ENCODE data around the gene TMC3.

TMC3 gene

GRCh38 chr15:81309647-81310450 lies 64.2 kb downstream of the TMC3 start:
- Mint-ChIP-seq H3K36me3 (peaks cover 72% of the 10 kb centered on the region), H3K4me3 (no peak overlapping the region), H3K4me1 (peaks cover 77% of the 10 kb centered on the region), H3K27me3 (no peaks in the 10 kb centered on the region), H3K9me3 (no peaks in the 10 kb centered on the region), H3K27ac (peak overlapping the region; percentile 96)
- ATAC-seq = no peak

GRCh38 chr15:81308260-81308659 lies 65.8 kb downstream of the TMC3 start:
- no peak overlapping the region for H3K27ac Mint-ChIP-seq
- no peaks in the 10 kb centered on the region for H3K27me3 Mint-ChIP-seq
- peaks cover 79% of the 10 kb centered on the region for H3K4me1 Mint-ChIP-seq
- no peak for ATAC-seq
- peaks cover 79% of the 10 kb centered on the region for H3K36me3 Mint-ChIP-seq
- no peaks in the 10 kb centered on the region for H3K9me3 Mint-ChIP-seq
- H3K4me3 Mint-ChIP-seq = no peak overlapping the region

GRCh38 chr15:81304226-81304625 lies 69.8 kb downstream of the TMC3 start:
- H3K27me3 Mint-ChIP-seq = no peaks in the 10 kb centered on the region
- peak overlapping the region; percentile 97 for H3K4me3 Mint-ChIP-seq
- no peak for ATAC-seq
- H3K9me3 Mint-ChIP-seq = no peaks in the 10 kb centered on the region
- H3K27ac Mint-ChIP-seq = peak overlapping the region; percentile 88
- peaks cover 84% of the 10 kb centered on the region for H3K4me1 Mint-ChIP-seq
- peaks cover 92% of the 10 kb centered on the region for H3K36me3 Mint-ChIP-seq

- ATAC-seq = no peak
- Mint-ChIP-seq H3K36me3 (peaks cover 92% of the 10 kb centered on the region), H3K4me3 (peak overlapping the region; percentile 97), H3K4me1 (peaks cover 89% of the 10 kb centered on the region), H3K9me3 (no peaks in the 10 kb centered on the region), H3K27ac (peak overlapping the region; percentile 88), H3K27me3 (no peaks in the 10 kb centered on the region)
These were observed 70.5 kb downstream of the TMC3 start for GRCh38 chr15:81303244-81304225.

GRCh38 chr15:81302701-81303109 lies 71.3 kb downstream of the TMC3 start:
- Mint-ChIP-seq H3K36me3 (peaks cover 94% of the 10 kb centered on the region), H3K27me3 (no peaks in the 10 kb centered on the region), H3K4me1 (peaks cover 94% of the 10 kb centered on the region), H3K27ac (peak overlapping the region; percentile 88), H3K4me3 (peak overlapping the region; percentile 97), H3K9me3 (no peaks in the 10 kb centered on the region)
- peak; percentile 78 for ATAC-seq

GRCh38 chr15:81301815-81302399 lies 72.1 kb downstream of the TMC3 start:
- peaks cover 95% of the 10 kb centered on the region for H3K36me3 Mint-ChIP-seq
- ATAC-seq = peak; percentile 94
- peak overlapping the region; percentile 88 for H3K27ac Mint-ChIP-seq
- H3K4me1 Mint-ChIP-seq = peaks cover 94% of the 10 kb centered on the region
- H3K27me3 Mint-ChIP-seq = no peaks in the 10 kb centered on the region
- peak overlapping the region; percentile 97 for H3K4me3 Mint-ChIP-seq
- H3K9me3 Mint-ChIP-seq = no peaks in the 10 kb centered on the region

- Mint-ChIP-seq H3K27me3 (no peaks in the 10 kb centered on the region), H3K27ac (peak overlapping the region; percentile 88), H3K9me3 (no peaks in the 10 kb centered on the region), H3K36me3 (peaks cover 93% of the 10 kb centered on the region), H3K4me1 (peaks cover 94% of the 10 kb centered on the region), H3K4me3 (peak overlapping the region; percentile 97)
- no peak for ATAC-seq
These were observed 72.6 kb downstream of the TMC3 start for GRCh38 chr15:81301385-81301784.

- H3K36me3 Mint-ChIP-seq = peaks cover 94% of the 10 kb centered on the region
- peak overlapping the region; percentile 88 for H3K27ac Mint-ChIP-seq
- no peaks in the 10 kb centered on the region for H3K9me3 Mint-ChIP-seq
- peaks cover 100% of the 10 kb centered on the region for H3K4me1 Mint-ChIP-seq
- ATAC-seq = no peak
- H3K4me3 Mint-ChIP-seq = peak overlapping the region; percentile 97
- no peaks in the 10 kb centered on the region for H3K27me3 Mint-ChIP-seq
These were observed 74.3 kb downstream of the TMC3 start for GRCh38 chr15:81299630-81300273.

- Mint-ChIP-seq H3K36me3 (peaks cover 90% of the 10 kb centered on the region), H3K4me3 (peak overlapping the region; percentile 97), H3K4me1 (peaks cover 100% of the 10 kb centered on the region), H3K9me3 (no peaks in the 10 kb centered on the region), H3K27ac (peak overlapping the region; percentile 88), H3K27me3 (no peaks in the 10 kb centered on the region)
- no peak for ATAC-seq
These were observed 74.9 kb downstream of the TMC3 start for GRCh38 chr15:81299156-81299555.

GRCh38 chr15:81298611-81299010 lies 75.4 kb downstream of the TMC3 start:
- peaks cover 85% of the 10 kb centered on the region for H3K36me3 Mint-ChIP-seq
- H3K4me1 Mint-ChIP-seq = peaks cover 100% of the 10 kb centered on the region
- peak overlapping the region; percentile 97 for H3K4me3 Mint-ChIP-seq
- no peak for ATAC-seq
- no peaks in the 10 kb centered on the region for H3K27me3 Mint-ChIP-seq
- H3K27ac Mint-ChIP-seq = peak overlapping the region; percentile 88
- no peaks in the 10 kb centered on the region for H3K9me3 Mint-ChIP-seq

GRCh38 chr15:81297603-81298575 lies 76.1 kb downstream of the TMC3 start:
- no peak for ATAC-seq
- Mint-ChIP-seq H3K27ac (peak overlapping the region; percentile 88), H3K9me3 (no peaks in the 10 kb centered on the region), H3K36me3 (peaks cover 78% of the 10 kb centered on the region), H3K4me3 (peak overlapping the region; percentile 97), H3K4me1 (peaks cover 93% of the 10 kb centered on the region), H3K27me3 (no peaks in the 10 kb centered on the region)

- H3K36me3 Mint-ChIP-seq = peaks cover 75% of the 10 kb centered on the region
- peak overlapping the region; percentile 97 for H3K4me3 Mint-ChIP-seq
- peaks cover 91% of the 10 kb centered on the region for H3K4me1 Mint-ChIP-seq
- no peaks in the 10 kb centered on the region for H3K9me3 Mint-ChIP-seq
- H3K27me3 Mint-ChIP-seq = no peaks in the 10 kb centered on the region
- ATAC-seq = no peak
- peak overlapping the region; percentile 88 for H3K27ac Mint-ChIP-seq
These were observed 76.9 kb downstream of the TMC3 start for GRCh38 chr15:81297147-81297572.

GRCh38 chr15:81296673-81297072 lies 77.3 kb downstream of the TMC3 start:
- Mint-ChIP-seq H3K27ac (peak overlapping the region; percentile 88), H3K4me1 (peaks cover 91% of the 10 kb centered on the region), H3K27me3 (no peaks in the 10 kb centered on the region), H3K36me3 (peaks cover 70% of the 10 kb centered on the region), H3K9me3 (no peaks in the 10 kb centered on the region), H3K4me3 (peak overlapping the region; percentile 97)
- ATAC-seq = peak; percentile 61

- H3K27ac Mint-ChIP-seq = peak overlapping the region; percentile 88
These were observed 77.8 kb downstream of the TMC3 start for GRCh38 chr15:81296186-81296585.

More at GRCh38 chr15:81296186-81296585, 77.8 kb downstream of the TMC3 start:
- Mint-ChIP-seq H3K4me3 (peak overlapping the region; percentile 97), H3K27me3 (no peaks in the 10 kb centered on the region), H3K36me3 (peaks cover 67% of the 10 kb centered on the region), H3K9me3 (no peaks in the 10 kb centered on the region), H3K4me1 (peaks cover 91% of the 10 kb centered on the region)
- no peak for ATAC-seq

All from stimulated activated memory B cell treated with anti-CD40 and anti-IgM and Interleukin-4, amounts not matched to agents 10 μg/mL and 1 μg/mL and 100 μg/mL, for 72 hours (primary cell).